GM18873 (cell line): ENCODE results near the gene NPLOC4.
"Not testable (repeated sequence)": the region's sequence is repeated elsewhere in the genome, so short reads cannot be mapped to it uniquely, and the experiment has no call there.

Experiments
- ATAC-seq: cut with Tn5 transposase; IDR thresholded peaks from one replicate; pipeline ENCODE4 v1.9.1; 2021; ENCODE audit warnings: mild to moderate bottlenecking, moderate library complexity, moderate number of reproducible peaks; ENCODE audit not compliant: unreplicated experiment, low FRiP score

Gene NPLOC4

DNA sequence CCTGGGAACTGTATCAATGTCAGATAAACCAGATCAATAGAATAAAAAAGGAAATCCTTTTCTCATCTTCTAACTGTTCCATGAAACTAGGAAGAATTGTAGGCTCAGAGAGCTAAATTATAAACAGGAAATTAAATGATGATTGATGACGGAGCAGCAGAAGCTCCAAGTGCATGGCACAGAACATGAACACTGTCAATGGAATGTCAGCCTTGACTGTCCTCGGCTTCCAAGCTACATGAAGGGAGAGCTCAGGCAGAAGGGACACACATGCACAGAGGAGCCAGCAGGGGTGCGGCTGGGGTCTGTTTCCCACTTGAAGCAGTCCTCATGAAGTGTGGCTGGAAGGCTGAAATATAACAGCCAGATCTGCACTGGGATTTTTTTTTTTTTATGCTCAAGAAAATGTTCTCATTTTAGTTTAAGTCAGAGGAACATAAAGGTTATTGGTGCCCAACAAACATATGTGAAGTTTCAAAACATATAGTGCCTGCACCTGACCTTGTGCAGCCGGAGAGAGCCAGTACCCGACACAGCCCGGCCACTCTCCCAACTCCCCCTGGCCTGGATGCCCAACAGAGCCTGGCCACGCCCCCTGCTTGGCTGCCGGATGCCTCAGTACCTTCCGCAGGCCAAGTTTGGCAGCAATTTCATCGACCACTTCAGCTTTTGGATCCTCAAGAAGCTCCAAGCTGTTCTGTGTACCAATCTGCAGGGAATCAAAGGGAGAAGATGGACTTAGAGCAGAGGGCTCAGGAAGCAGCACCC lies 37.0 kb downstream of the NPLOC4 start:
- no peak for ATAC-seq

DNA sequence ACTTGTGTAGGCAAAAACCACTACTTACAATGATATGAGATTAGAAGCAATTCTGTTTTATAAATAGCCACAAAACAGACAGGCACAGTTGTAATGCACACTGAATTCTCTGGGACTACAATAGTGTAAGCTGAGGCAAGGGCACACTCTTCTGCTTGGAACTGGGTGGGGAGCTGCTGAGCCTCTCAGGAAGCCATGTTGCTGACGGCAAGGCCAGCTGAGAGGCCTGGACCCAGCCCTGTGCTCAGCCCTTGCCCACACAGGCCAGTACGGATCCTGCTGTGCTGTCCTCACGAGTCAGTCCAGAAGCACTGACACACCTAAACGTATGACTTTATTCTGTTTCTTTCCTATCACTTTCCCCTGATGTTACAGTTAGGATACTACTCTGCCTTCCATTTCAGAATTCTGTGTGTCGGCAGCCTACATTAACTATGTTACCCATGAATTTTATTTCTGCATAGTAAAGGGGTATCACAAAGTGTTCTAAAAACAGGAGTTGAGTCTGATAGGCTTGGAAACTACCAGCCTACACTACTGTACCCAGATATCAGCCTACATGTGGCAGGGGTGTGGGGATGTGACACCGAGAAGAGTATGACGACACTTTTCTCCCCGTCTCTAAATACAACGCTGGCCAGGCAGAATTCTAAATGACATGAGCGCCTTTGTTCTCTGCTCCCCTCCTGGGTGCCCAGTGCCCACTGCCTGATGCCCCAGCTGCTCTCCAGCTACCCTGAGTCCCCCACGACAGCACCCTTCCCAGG lies 43.6 kb downstream of the NPLOC4 start:
- ATAC-seq = no peak

DNA sequence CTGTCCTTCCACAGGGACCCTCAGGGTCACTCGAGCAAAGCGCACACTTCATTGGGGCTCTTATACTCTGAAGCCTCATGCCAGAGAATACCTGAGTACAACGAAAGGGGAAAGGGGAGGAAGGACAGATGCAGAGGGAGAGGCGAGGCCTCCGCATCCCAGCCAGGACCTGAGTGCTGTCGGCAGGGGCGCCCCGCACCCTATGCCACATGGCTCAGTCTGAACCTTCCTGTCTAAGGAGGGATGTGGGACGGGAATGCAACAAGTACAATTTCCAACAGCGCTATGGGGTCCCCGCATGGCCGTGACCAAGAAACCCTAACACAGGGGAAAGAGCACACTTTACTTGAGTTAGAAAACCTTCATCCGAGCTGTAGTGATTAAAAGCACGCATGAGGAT lies 44.9 kb downstream of the NPLOC4 start:
- ATAC-seq = no peak

DNA sequence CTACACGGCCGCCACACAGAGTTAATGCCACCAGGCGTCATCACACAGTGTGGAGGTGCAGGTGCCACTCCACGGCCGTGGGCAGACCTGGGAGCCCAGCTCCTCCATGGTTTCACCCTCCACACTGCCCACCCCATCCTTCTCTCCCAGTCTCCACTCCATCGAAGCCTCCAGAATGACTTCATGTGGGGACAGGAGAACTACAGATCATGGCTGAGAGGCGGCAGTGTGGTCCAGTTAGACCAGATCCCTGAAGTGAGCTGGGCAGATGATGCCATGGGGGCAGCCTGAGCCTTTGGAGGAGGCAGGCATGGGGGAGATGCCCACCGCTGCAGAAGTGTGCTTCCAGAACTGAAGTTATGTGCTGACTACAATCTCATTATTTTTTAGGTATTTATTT lies 46.8 kb downstream of the NPLOC4 start:
- ATAC-seq = no peak

DNA sequence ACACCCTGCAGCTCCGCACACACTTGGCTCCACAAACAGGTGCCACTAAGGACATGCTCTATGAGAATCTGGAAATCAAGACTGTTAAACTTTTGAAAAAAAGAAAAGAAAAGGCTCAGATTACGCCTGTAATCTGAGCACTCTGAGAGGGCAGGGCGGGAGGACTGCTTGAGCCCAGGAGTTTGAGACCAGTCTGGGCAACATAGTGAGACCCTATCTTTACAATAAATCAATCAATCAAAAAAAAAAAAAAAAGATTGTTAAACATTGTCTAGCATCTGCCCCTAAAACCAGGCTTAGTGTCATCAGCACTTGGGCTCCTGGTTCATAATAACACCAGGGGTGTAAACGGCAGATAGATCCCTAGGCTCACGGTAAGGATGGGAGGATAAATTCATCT lies 47.3 kb downstream of the NPLOC4 start:
- no peak for ATAC-seq

DNA sequence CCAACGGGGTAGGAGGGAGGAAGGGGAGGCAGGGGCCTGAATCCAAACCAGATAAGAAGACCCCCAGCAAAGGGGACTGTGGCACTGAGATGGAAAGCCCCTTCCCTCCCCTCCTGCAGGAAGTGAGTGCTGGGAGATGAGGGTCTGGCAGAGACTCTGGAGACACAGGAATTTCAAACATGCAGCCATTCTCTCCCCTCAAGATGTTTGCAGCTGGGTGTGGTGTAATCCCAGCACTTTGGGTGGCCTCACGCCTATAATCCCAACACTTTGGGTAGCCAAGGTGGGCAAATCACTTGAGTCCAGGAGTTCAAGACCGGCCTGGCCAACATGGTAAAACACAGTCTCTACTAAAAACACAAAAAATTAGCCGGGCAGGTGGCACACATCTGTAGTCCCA lies 50.8 kb downstream of the NPLOC4 start:
- no peak for ATAC-seq

DNA sequence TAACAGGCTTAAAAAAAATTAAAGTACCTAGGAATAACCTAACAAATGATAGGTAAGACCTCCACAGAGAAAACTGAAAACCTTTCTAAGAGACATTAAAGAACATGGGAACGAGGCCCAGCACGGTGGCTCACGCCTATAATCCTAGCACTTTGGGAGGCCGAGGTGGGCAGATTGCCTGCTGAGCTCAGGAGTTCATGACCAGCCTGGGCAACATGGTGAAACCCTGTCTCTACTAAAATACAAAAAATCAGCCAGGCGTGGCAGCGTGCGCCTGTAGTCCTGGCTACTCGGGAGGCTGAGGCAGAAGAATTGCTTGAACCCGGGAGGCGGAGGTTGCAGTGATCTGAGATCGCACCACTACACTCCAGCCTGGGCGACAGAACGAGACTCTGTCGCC lies 52.1 kb downstream of the NPLOC4 start:
- ATAC-seq = not testable (repeated sequence)

DNA sequence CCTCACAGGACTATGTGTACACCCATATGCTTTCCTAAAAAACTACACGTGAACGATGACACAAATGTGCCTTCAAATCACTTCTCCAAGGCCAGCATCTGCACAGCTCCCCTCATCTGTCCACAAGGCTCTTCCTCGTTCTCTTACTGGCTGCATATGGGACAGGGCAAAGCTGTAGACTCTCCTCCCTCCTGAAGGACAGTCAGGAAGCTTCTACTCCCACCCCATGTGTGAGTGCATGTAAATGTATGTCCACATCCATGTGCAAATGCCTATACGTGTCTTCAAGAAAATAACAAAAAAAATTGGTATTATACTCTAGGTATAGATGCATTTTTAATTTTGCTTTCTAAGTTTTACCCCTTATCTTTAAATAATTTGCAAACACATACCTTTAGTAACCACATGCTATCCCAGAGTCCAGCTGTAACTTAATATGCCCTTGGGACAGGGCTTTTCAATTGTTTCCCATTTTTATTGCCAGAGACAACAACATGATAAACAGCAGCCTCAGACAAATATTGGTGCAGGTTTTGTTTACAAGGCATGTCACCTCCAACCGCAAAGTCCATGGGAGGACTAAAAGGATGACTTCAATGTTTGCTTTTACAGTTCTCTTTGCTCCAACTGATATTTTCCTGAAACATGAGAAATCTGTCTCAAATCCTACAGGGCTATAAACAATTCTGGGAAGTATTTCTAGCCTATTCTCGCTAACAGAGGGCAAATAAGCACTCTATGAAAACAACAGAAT lies 53.1 kb downstream of the NPLOC4 start:
- no peak for ATAC-seq

DNA sequence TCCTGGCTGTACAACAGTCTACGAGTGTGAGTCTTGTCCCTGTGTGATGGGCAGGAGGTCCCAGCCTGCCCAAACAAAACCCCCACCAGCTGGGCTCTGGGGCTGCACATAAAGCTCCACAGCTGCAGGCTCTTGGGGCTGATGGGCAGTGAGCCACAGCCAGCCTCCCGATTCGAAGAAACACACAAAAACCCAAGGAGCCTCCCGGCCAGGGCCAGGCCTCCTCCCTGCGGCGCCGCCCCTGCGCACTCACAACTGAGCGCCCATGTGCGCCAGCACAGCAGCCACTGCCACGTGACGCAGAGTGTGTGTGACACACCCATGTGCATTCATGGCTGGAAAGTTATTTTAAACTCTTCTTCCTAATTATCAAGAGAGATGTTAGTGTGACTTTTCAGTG lies 54.2 kb downstream of the NPLOC4 start:
- no peak for ATAC-seq

DNA sequence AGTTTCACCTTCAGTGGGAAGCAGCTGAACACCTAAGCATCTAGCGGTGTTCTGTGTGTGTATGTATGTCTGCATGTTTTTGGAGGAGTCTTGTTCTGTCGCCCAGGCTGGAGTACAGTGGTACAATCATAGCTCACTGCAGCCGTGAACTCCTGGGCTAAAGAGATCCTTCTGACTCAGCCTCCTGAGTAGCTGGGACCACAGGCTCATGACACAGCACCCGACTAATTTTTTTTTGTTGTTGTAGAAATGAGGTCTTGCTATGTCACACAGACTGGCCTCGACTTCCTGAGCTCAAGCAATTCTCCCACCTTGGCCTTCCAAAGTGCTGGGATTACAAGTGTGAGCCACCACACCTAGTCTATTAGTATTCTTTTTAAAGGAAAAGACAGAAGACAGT lies 54.6 kb downstream of the NPLOC4 start:
- no peak for ATAC-seq

DNA sequence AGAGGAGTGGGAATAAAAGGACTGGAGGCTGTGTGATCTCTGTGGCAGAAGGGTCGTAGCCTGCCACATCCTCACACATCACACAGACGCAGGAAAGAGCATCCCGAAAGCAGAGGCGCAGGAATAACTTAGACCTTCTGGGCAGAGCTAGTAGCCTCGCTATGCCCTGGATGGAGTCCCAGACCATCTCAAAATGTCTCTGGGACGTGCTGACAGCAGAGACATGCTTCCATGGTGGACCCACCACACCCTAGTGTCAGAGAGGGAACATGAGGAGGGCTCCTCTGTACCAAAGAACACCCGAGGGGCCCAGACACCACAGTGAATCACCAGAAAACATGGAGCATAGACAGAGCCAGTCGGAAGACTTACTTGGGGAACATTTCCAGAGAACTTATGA lies 55.2 kb downstream of the NPLOC4 start:
- ATAC-seq = no peak

DNA sequence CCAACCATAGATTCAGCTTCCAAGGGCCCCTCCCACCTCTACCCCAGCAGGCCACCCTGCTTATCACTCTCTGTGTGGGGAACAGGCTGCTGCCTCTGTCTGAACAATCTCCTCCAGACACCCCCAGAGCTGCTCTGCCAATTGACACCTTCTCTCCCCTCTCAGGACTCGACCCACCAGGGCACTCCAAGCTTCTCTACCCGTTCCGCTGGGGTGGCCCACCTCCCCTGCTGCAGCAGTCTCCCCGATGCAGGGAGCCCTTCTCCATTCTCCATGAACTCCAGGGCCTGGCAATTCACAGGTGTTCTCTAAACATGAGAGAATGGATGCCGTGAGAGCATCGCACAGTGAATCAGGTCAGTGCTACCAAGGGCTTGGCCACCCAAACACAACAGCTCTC lies 56.4 kb downstream of the NPLOC4 start:
- no peak for ATAC-seq

DNA sequence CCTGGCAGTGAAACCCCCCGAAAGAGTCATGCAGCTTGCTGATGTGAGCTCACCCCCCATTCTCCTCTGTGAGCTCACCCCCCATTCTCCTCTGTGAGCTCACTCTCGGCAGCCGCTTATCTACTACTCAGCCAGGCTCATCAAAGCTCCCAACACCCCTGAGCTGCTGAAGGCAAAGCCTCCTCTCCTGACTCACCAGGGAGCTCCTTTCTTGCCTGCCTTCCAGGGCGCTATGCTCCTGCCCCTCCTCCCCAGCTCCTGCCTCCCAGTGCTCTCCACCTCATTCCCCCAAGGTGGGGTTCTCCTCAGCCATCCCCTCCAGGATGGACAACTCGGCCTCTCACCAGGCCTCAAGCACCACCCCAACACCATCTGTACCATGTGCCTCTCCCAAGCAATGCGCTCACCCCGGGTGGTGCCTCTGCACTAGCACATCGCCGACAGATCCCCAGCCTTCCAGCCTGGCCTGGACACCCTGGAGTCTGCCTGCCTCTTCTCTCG lies 57.0 kb downstream of the NPLOC4 start:
- no peak for ATAC-seq

DNA sequence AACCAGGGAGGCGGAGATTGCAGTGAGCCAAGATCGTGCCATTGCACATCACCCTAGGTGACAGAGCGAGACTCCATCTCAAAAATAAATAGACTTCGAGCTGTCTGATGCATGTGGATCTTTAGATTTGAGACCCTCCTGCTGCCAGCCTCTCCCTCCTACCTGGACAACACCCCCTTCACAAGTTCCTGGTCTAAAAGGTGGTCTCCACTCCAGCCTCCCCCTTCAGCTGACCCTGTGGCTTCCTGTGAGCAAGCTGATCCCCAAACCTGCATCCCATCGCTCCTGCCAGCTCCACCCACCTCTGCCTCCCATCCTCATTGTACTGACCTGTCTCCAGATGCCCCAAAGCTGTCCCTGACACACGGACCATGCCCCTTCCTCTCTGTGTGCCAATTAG lies 57.6 kb downstream of the NPLOC4 start:
- ATAC-seq = no peak

DNA sequence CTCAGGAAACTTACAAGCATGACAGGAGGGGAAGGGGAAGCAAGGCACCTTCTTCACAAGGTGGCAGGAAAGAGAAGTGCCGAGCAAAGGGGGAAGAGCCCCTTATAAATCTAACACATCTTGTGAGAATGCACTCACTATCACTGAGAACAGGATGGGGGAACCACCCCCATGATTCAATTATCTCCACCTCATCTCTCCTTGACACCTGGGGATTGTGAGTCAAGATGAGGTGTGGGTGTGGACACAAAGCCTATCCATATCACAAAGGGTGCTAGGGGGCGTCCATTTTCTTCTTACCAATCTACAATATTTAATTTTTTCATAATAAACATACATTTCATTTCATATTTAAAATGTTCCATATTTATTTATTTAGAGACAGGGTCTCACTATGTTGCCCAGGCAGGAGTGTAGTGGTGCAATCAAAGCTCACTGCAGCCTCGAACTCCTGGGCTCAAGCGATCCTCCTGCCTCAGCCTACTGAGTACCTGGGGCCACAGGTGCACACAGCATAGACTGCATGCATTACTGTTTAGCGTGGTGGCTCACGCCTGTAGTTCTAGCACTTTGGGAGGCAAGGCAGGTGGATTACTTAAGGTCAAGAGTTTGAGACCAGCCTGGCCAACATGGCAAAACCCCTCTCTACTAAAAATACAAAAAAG lies 58.2 kb downstream of the NPLOC4 start:
- ATAC-seq = no peak

DNA sequence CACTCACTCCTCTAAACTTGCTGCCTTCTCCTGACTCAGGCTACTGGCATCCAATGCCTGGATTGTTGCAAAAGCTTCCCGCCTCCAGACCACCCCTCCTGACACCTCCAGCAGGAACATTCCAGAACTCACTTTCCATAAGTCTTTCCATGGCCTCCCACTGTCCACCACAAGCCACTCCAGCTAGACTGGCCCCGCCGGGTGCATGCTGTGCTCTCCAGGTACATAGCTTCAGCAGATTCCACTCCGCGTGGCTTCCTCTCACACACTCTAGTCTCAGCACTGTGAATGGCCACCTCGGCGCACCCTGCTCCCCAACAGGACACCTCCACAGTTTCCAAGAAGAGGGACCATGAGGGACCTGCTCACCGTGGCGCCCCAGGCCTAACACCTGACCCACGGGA lies 58.9 kb downstream of the NPLOC4 start:
- no peak for ATAC-seq

DNA sequence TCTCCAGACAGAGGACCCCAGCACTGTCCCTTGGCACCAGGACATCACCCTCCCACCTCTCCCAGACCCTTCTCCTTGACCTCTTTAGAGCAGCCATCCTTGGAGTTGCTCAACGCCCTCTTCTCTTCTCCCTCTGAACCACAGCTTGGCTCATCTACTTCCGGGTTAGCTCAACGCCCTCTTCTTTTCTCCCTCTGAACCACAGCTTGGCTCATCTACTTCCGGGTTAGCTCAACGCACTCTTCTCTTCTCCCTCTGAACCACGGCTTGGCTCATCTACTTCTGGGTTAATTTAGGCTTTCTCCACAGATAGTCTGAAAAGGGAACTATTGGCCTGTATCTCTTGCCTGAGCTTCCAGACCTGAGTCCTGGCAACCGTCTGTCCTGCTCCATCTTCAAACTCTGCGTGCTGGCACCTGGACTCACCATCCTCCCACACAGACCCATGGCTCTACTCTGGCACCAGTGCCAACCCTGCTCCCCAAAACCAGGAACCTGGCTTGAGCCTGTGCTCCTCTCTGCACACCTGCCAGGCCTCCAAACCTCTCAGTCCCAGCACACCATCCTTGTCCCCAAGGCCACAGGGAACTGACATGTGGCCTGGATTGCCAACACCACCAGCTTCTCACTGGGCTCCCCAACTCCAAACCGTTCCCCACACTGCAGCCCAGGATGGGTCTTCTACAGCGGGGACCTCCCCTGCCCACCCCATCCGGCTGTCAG lies 59.5 kb downstream of the NPLOC4 start:
- ATAC-seq = no peak

DNA sequence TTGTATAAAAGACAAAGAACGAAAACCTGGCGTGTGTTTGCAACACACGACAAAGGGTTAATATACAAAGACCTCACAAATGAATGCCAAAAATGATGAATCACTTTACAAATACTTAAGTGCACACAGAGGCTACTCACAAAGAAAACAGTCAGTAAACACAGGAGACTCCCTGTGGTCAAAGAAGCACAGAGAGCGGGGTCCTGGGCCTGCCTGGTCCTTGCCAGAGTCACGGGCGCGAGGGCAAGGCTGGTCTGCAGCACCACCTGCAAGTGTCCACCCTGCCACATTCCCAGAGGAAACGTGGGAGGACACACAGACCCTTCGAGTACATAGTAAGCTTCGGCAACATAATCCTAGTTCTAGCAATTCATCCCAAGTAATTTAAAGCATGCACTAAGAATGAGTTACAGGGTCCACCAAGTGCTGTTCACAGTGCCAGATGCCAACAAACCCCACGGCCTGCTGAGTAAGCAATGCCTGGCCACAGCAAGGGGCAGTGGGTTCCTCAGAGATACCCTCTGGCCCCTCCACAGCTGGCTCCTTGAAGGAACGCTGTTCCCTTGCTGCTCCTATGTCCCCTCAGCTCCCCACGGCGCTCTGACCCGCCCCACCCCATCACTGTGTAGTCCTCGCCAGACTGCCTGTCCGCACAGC lies 60.2 kb downstream of the NPLOC4 start:
- ATAC-seq = no peak

DNA sequence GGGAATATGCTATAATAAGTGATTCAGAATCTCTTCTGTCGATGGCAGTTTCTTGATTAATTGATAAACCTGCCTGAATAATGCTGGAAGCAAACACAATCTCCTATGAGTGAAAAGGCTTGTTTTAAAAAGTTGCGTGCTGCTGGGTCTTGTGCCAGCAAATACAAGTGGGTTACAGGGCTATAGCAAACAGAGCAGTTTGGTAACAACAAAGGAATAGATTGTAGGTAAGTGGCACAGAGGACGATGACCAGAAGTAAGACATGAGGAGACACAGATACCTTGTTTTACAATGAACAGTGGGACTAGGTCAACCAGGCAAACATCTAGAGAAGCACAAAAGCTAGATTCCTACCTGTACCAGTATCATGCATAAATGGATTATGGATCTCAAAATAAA lies 61.1 kb downstream of the NPLOC4 start:
- no peak for ATAC-seq

DNA sequence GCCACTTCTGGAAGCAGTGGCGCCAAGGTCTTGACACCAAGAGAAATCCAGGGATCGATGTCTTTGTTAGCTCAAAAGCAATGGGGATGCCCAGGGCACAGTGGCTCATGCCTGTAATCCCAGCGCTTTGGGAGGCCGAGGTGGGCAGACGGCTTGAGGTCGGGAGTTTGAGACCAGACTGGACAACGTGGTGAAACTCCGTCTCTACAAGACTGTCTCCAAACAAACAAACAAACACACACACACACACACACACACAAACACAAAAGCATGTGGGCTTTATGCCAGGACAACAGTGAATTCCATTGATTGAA lies 62.3 kb downstream of the NPLOC4 start:
- ATAC-seq = no peak
